GM21737 (cell line): ENCODE data around the gene BRK1.
"Not testable (repeated sequence)": the region's sequence is repeated elsewhere in the genome, so short reads cannot be mapped to it uniquely, and the experiment has no call there.

Experiments used
- ATAC-seq: cut with Tn5 transposase; IDR thresholded peaks from one replicate; pipeline ENCODE4 v1.9.1; 2021; ENCODE audit warnings: mild to moderate bottlenecking, moderate library complexity; ENCODE audit not compliant: unreplicated experiment

The BRK1 gene

GRCh38 chr3:10176150-10176549 lies 60.7 kb downstream of the BRK1 start:
- ATAC-seq, result not testable (repeated sequence)
